ENCODE data around the gene ARF3.
A peak's percentile ranks its signal among the peaks of the same experiment; 100 is the strongest.
"Not testable (repeated sequence)": the region's sequence is repeated elsewhere in the genome, so short reads cannot be mapped to it uniquely, and the experiment has no call there.

ARF3 gene

GRCh38 chr12:48929551-48929950, 27.7 kb downstream of the ARF3 start:
- no peak for DNase-seq (ENCODE audit: low read depth)

DNA sequence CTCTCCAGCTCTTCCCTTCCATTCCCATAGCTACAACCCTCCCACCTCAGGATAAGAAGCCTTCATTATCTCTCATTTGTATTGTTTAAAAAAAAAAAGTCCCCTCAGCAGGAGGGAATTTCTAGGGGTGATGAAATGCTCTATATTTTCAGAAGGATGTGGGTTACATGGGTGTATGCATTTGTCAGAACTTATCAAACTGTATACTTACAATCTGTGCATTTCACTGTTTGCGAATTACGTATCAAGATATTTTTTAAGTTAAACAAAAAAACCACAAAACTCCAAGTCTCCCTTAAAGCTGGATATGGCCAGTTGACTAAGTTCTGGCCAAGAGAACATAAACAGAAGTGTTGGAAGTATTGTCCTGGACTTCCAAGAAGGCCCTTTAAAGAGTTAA, 30.0 kb downstream of the ARF3 start:
- DNase-seq (ENCODE audit: low read depth) = no peak

GRCh38 chr12:48925304-48926011, 31.8 kb downstream of the ARF3 start, which contains the start of gene FKBP11:
FKBP11 (minus strand) TSS chr12:48925492; CDS start chr12:48925428, 64 bp downstream.
- no peak for DNase-seq (ENCODE audit: low read depth)

DNA sequence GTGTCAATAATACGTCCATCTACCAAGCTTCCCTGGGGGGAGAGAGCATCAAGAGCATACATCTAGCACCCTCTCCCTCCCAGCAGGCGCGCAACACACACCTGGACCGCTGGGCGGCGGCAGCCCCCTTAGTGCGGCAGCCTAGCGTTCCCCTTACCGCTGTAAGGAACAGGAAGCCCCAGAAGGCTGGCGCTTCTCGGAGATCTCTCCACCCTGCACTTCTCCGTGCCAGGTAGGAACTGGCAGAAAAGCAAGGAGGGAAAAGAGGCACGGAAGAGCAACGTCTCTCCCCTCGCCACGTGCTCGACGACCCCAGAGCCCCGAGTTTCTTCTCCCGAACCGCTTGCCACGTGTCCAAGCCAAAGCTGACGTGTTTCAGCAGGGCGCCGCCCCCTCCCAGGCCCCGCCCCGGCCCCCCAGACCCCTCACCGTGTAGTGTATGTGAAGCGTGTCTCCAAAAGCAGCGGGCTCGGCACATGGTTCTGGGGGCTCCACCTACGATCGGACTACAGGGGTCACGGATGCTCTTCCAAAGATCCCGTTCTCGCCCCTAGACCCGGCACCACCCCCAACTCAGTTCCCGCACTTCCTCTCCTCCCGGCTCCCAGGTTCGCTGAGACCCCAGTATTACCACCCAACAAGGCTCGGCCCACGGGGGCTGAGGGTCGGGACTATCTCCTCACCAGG, 32.5 kb downstream of the ARF3 start:
- no peak for DNase-seq (ENCODE audit: low read depth)

- no peak for DNase-seq (ENCODE audit: low read depth)
These were observed 34.2 kb downstream of the ARF3 start for GRCh38 chr12:48923117-48923516.

DNA sequence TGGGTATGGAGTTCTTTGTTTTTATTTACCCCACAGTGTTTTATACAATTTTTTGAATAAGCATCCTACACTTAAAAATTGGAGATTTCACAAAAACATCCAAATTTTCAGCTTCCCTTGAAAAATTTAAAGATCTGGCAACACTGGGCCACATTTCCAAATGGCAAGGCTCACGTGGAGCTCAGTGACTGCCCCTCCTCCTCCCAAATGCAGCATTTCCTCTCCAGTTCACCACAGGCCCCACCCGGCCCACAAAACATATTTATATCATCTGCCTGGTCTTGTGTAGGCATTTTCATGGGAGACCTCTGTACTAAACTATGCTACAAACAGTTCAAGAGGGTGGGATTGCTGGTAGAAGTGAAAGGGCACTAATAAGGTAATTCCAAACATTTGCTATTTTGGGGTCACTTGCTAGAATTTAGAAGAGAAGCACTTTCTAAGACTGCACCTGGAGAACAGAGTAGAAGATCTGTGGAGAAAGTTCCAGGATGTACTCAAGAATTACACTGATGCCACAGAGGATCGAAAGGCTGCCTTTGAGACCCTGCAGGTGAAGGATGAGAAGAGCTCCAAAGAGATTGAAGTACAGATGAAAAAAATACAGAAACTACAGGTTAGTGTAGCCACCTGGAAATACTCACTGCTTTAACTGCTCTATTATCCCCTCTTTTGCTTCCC, 39.3 kb downstream of the ARF3 start:
- DNase-seq (ENCODE audit: low read depth) = no peak

DNA sequence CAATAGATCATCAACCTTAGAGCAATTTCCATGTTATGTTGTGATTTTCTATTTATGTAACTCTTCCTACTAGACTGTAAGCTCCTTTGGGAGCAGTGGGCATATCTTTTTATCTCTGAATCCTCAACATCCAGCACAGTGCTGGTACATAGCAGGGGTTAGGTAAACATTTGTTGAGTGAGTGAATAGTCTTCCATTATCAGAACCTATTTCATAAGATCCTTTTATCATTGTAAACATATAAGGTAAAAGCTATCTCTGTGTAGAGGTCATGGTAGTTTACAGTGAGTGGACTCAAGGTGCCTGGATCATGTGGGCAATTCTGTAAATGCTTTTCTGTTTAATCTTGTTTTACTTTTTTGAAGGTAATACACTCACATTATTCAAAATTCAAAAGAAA, 47.1 kb downstream of the ARF3 start:
- no peak for DNase-seq (ENCODE audit: low read depth)

GRCh38 chr12:48909698-48910097, 47.6 kb downstream of the ARF3 start:
- DNase-seq (ENCODE audit: low read depth) = not testable (repeated sequence)

GRCh38 chr12:48907245-48907644, 50.0 kb downstream of the ARF3 start:
- no peak for DNase-seq (ENCODE audit: low read depth)

GRCh38 chr12:48903982-48904411, 53.3 kb downstream of the ARF3 start:
- peak; percentile 66 for DNase-seq (ENCODE audit: low read depth)

DNA sequence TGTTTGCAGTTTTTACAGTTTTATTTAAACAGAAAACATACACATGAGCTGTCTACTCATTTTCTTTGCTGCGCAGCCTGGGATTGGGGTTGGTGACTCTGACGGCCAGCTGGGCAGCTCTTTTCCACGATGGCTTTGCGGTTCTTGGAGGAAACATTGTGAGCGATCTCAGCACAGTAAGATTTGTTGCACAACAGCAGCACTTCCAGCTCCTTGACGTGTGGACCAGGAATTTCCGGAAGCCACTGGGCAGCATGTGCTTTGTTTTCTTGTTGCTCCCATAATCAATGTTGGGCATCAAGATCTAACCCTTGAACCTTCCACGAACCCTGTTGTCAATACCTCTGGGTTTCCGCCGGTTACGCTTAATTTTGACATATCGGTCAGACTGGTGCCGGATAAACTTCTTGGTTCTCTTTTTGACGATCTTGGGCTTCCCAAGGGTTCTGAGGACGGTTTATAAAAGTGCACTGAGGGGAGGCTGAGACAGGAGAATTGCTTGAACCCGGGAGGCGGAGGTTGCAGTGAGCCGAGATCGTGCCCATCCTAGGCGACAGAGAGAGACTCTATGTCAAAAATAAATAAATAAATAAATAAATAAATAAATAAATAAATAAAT, 53.8 kb downstream of the ARF3 start:
- DNase-seq (ENCODE audit: low read depth) = no peak

DNA sequence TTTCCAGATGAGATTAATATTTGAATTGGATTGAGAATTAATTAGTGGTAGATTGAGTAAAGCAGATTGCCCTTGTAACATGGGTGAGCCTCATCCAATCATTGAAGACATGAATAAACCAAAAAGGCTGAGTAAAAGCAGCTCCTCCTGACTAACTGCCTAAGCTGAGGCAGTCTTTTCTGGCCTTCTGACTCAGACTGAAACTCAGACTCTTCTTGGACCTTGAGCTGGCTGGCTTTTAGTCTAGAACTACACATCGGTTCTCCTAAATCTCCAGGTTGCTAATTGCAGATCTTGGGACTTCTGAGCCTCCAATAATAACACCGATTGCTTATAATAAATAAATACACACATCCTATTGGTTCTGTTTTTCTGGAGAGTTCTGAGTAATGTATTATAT, 56.0 kb downstream of the ARF3 start:
- no peak for DNase-seq (ENCODE audit: low read depth)

- DNase-seq (ENCODE audit: low read depth) = no peak
These were observed 57.6 kb downstream of the ARF3 start for GRCh38 chr12:48899651-48900050.

DNA sequence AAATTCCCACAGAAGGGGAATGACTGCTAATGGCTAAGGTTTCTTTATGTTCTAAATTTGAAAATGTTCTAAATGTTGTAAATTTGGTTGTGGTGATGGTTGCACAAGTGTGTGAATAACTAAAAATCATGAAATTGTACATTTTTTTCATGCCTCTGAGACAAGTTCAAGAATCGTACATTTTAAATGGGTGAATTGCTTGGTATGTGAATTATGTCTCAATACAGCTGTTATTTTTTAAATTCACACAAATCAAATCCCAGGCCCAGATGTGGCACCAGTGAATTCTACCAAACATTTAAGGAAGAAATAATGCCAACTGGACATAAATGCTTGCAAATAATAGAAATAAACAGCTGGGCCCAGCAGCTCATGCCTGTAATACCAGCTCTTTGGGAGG, 63.0 kb downstream of the ARF3 start:
- no peak for DNase-seq (ENCODE audit: low read depth)

DNA sequence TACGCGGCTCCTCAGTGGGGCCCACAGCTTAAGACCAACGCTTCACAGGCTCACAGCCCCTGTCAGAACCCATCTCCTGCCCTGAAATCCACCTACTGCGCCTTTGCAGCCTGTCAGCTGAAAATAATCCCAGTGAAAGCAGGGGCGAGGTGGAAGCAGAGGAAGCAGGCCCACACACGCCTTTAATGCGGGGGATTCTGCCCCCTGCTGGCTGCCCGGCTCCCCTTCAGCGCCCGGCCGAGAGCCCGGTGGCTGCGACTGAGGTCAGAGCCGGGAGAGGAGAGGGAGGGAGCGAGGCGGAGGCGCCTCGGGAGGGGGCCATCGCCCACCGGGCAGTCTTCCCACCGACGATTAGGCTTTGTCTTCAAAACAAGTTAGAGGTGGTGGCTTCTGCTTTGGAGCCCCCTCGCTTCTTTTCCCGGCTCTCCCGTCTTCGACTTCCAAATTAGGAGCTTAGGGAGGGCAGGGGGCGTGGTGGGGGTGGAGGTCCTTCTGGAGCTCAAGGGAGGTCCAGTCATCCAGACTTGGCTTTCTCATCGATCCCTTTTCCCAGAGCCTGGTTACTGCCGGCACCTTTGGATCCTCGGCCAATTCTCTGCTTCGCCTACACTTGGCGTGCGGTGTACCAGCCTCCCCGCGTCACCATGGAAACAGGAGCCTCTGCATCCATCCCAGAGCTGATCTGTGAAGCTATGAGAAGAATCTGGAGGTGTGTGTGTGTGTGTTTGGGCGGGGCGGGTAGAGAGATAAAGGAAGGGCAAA, 66.4 kb downstream of the ARF3 start:
- peak; percentile 38 for DNase-seq (ENCODE audit: low read depth)

GRCh38 chr12:48889679-48890078, 67.6 kb downstream of the ARF3 start:
- no peak for DNase-seq (ENCODE audit: low read depth)

Measured in CMK (cell line).